NCI-H345 (cell line): ENCODE measurements around the gene SESN2.
A peak's percentile ranks its signal among the peaks of the same experiment; 100 is the strongest.

Experiments used
- DNase-seq: peaks from one replicate; lab custom pipeline; 2025; lab: John Stamatoyannopoulos, UW

Gene SESN2

GRCh38 chr1:28249013-28249865, 10.1 kb upstream of the SESN2 start:
- DNase-seq: peak; percentile 45

- DNase-seq: no peak
These were observed 9.4 kb upstream of the SESN2 start for GRCh38 chr1:28249866-28250295.

GRCh38 chr1:28256197-28256827, 3.0 kb upstream of the SESN2 start:
- DNase-seq: no peak

GRCh38 chr1:28257736-28258135, 1.6 kb upstream of the SESN2 start:
- no peak for DNase-seq

GRCh38 chr1:28258628-28259251, 578 bp upstream of the SESN2 start:
- DNase-seq: no peak

- DNase-seq: peak; percentile 10
These were observed 850 bp downstream of the SESN2 start for GRCh38 chr1:28259934-28260802.

GRCh38 chr1:28260803-28261174, 1.5 kb downstream of the SESN2 start:
- DNase-seq: no peak

GRCh38 chr1:28264897-28265296, 5.6 kb downstream of the SESN2 start:
- DNase-seq: no peak

GRCh38 chr1:28265577-28265976, 6.3 kb downstream of the SESN2 start:
- DNase-seq: no peak

- no peak for DNase-seq
These were observed 7.6 kb downstream of the SESN2 start for GRCh38 chr1:28266920-28267322.

- no peak for DNase-seq
These were observed 8.3 kb downstream of the SESN2 start for GRCh38 chr1:28267633-28268032.

- DNase-seq: no peak
These were observed 10.2 kb downstream of the SESN2 start for GRCh38 chr1:28269529-28269928.

- DNase-seq: no peak
These were observed 13.0 kb downstream of the SESN2 start for GRCh38 chr1:28272215-28272852.

- DNase-seq: no peak
These were observed 14.0 kb downstream of the SESN2 start for GRCh38 chr1:28273216-28273860.

GRCh38 chr1:28278763-28279162, 19.4 kb downstream of the SESN2 start:
- no peak for DNase-seq

- DNase-seq: no peak
These were observed 20.4 kb downstream of the SESN2 start for GRCh38 chr1:28279721-28280120.

- no peak for DNase-seq
These were observed 21.2 kb downstream of the SESN2 start for GRCh38 chr1:28280501-28280900.

- no peak for DNase-seq
These were observed 21.7 kb downstream of the SESN2 start for GRCh38 chr1:28280977-28281381.

- DNase-seq: no peak
These were observed 22.5 kb downstream of the SESN2 start for GRCh38 chr1:28281608-28282425.
